GM19193 (cell line): ENCODE measurements around the gene ART4.
A peak's percentile ranks its signal among the peaks of the same experiment; 100 is the strongest.

ENCODE experiments used
- POLR2A ChIP-seq: IDR thresholded peaks from 4 replicates; pipeline ENCODE4 v1.6.1; 2011; ENCODE audit not compliant: insufficient read depth, insufficient read length; ENCODE audit errors: extremely low read depth

Gene ART4

DNA sequence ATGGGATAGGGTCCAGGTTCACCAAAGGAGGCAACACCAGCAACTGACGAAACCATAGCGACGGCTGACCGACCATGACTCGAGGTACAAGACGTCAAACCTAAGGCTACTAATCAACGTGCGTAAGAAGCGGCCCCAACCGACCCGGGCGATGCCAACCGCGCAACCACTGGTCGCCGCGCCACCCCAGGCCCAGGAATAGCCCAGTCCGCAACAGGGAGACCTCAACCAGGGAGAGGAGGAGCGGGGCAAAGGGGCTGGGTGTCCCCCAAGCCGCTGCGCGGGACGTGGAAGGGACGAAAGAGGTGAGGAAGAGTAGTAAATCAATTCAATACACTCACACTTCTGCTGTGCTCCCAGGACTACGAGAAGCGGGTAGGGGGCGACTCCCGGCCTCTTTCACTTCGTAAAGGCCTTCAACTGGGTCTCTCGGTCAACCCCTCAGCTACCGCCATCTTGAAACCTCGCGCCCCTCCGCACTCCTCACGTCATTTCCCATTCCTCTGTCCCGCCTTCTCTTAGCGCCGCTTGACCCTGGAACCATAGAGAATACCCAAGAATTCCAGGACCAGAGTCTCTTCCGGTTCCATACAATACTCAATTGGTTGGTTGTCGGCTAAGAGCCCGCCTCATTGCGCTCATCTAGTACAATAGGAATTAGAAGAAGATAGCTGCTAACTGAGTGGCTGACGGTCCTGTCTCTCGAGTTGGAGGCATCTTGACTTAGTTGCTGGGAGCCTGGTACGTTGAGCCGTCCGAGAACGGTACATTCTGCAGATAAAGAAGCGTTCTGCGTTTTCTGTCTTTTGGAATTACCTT, 40.1 kb downstream of the ART4 start, which contains the start of the genes C12orf60 and WBP11:
TSS of gene C12orf60 (plus strand) at position 660 of the 819 bp plus-strand sequence. CDS start 19,266 bp downstream, outside the sequence.
TSS of gene WBP11 (minus strand) at position 468 of the 819 bp plus-strand sequence. CDS start 2,095 bp downstream, outside the sequence.
- TF ChIP-seq POLR2A, result peak; percentile 82

- TF ChIP-seq POLR2A, result no peak
These were observed 40.7 kb downstream of the ART4 start for GRCh38 chr12:14802721-14803010.

GRCh38 chr12:14802247-14802646, 41.1 kb downstream of the ART4 start:
- TF ChIP-seq POLR2A, result no peak

DNA sequence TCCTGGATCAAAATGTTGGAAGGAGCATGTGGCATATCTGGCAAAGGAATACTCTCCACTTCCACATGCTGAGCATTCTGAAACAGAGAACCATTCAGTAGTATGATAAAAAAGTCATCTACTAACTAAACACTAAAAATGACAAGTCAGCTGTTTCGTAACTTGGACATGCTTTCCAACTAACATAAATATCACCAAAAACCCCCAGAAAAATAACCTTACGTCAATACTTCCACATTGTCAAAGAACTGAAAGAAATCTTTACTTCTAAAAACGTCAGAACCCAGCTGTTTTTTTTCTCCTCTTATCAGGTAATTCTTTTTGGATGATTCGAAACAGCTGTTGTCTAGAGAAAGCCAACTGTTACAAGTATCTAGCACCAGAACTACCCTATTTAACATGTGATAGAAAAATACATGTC, 48.3 kb downstream of the ART4 start:
- TF ChIP-seq POLR2A, result no peak

GRCh38 chr12:14785568-14785967, 57.8 kb downstream of the ART4 start:
- TF ChIP-seq POLR2A, result no peak

GRCh38 chr12:14784471-14784870, 58.9 kb downstream of the ART4 start:
- no peak for TF ChIP-seq POLR2A

GRCh38 chr12:14782756-14783155, 60.6 kb downstream of the ART4 start:
- no peak for TF ChIP-seq POLR2A

DNA sequence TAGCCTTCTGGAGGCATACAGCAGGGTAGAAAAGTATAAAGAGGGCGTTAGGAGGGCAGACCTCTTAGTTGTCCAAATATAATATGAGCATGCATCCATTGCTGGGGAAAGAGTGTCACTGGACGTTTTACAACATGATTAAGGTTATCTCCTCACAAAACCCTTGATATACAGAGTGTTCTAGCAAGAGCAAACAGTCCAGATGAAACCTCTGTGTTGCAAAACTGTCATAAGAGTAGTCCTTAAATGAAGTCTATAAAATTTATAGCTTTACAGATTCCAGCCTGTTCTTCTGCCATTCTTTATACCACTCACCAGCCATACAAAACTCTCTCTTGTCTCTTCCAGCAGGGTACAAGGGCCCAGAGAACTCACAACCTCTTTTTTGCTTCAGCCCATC, 61.8 kb downstream of the ART4 start:
- no peak for TF ChIP-seq POLR2A

GRCh38 chr12:14780859-14781258, 62.5 kb downstream of the ART4 start:
- TF ChIP-seq POLR2A, result no peak

DNA sequence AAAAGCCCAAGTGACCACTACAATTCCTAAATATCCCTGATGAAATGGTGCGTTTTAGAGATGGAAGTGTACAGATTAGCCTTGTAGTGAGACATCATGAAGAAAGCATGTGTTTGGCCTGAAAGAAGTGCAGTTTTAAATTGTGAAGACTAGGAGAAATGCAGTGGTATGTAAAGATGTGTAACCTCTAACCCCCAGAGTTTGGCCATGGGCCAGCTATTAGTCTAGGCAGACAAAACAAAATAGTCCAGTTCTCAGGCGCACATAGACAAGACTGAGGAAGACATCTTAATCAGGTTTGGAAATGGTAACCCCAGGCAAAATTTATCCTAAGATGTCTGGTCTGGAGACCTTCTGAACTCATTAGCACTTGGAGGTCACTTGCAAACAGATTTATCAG, 63.5 kb downstream of the ART4 start:
- TF ChIP-seq POLR2A, result no peak

DNA sequence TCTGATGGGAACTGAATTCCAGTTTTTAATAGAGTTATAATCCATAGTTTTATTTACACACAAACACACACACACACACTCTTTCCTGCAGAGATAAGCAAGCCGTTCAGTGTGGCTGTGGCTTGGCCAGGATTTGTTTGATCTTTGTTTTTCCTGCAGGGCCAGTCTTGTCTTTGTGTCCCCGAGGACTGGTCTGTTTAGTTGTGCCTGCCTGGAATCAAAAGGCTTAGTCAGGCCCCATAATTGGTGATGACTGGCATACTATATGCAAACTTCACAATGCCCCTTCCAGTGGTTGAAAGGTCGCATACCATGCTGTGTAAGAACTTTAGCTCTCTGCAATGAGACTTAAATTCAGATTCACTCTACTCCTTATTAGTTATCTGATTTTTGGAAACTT, 66.1 kb downstream of the ART4 start:
- TF ChIP-seq POLR2A, result no peak

DNA sequence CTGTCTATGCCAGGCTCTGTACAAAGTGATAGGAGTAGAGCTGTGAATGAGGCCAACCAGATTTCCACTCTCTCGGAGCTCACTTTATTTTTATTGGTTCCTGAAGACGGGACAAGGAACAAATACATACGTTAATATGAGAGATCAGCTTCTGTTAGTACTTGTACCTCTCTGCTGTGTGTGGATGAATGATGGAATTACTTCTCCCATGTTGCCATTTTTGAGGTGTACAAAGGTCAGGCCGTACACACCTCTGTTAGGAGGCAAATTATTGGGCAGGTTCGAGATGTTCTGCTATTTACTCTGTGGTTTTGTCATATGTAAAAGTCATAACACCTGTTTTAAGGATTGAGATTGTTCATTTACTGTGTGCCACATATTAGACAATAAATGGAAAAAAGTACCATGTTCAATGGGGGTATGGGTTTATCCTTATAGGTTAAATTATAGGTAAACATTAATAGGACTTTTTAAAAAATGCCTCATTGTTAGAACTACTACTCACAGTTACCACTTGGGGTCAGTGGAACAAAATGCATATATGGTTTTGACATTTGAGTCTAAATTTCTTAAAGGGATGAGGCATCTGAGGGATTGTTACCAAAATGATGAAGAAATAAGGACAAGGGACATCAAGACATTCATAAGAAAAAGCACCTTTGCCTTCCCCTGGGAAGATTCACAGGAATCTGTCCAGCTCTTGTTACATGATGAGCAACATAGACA, 66.9 kb downstream of the ART4 start:
- no peak for TF ChIP-seq POLR2A

DNA sequence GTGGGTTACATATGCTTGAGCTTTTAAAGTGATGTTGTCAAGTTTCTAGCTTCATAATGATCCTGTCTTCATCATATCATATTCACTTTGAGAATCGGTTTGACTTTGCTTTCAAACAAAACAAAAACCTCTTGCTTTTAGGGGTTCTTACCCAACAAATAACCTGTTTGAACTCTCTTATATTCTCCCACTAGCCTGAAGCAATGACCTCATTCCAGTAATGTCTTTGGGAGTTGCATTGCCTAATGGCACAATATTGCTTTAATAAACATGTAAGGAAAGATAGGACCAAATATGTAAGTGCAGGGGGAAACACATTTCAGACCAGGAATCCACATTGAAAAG, 67.7 kb downstream of the ART4 start:
- TF ChIP-seq POLR2A, result no peak
